HCEC 1CT (cell line): ENCODE results near the gene PLS3.

ENCODE experiments used
- DNase-seq: peaks from one replicate; pipeline ENCODE4 v3.0.0-alpha.2; 2017

PLS3 gene

GRCh38 chrX:115696939-115697338 is 136.0 kb downstream of the PLS3 start:
- no peak for DNase-seq

GRCh38 chrX:115697806-115698205 is 136.8 kb downstream of the PLS3 start:
- DNase-seq = no peak
